Mucosa of stomach (tissue), 1 donor: ENCODE results near the gene HAND2.
A peak's percentile ranks its signal among the peaks of the same experiment; 100 is the strongest.

Experiments
- H3K27me3 ChIP-seq: one replicate; pipeline ENCODE4 v1.7.0; 2013; ENCODE audit warnings: mild to moderate bottlenecking, low read length; ENCODE audit not compliant: control insufficient read depth, insufficient read depth
- H3K36me3 ChIP-seq: one replicate; pipeline ENCODE4 v1.7.0; 2013; ENCODE audit warnings: low read length; ENCODE audit not compliant: control insufficient read depth, insufficient read depth
- H3K4me1 ChIP-seq: one replicate; pipeline ENCODE4 v1.7.0; 2013; ENCODE audit warnings: mild to moderate bottlenecking, low read length; ENCODE audit not compliant: control insufficient read depth, insufficient read depth
- H3K4me3 ChIP-seq: one replicate; pipeline ENCODE4 v1.7.0; 2013; ENCODE audit warnings: low read length
- H3K9ac ChIP-seq: one replicate; pipeline ENCODE4 v1.7.0; 2013; ENCODE audit warnings: mild to moderate bottlenecking, low read length, moderate library complexity
- H3K9me3 ChIP-seq: one replicate; pipeline ENCODE4 v1.7.0; 2013; ENCODE audit warnings: mild to moderate bottlenecking, low read length, moderate library complexity; ENCODE audit not compliant: control insufficient read depth
- donor health status: Pancreatic carcinoma.

The HAND2 gene

GRCh38 chr4:173556398-173557131 is 26.5 kb upstream of the HAND2 start:
- H3K27me3 ChIP-seq, result no peaks in the 10 kb centered on the region
- no peaks in the 10 kb centered on the region for H3K9me3 ChIP-seq
- no peak overlapping the region for H3K9ac ChIP-seq
- H3K4me3 ChIP-seq, result no peak overlapping the region
- no peaks in the 10 kb centered on the region for H3K36me3 ChIP-seq
- H3K4me1 ChIP-seq, result no peaks in the 10 kb centered on the region

GRCh38 chr4:173547889-173548288 is 17.9 kb upstream of the HAND2 start:
- Histone ChIP-seq H3K4me3 (no peak overlapping the region), H3K9ac (no peak overlapping the region), H3K4me1 (no peaks in the 10 kb centered on the region), H3K9me3 (no peaks in the 10 kb centered on the region), H3K36me3 (no peaks in the 10 kb centered on the region), H3K27me3 (peaks cover 20% of the 10 kb centered on the region)

GRCh38 chr4:173546776-173547175 is 16.7 kb upstream of the HAND2 start:
- no peak overlapping the region for H3K9ac ChIP-seq
- no peaks in the 10 kb centered on the region for H3K4me1 ChIP-seq
- H3K36me3 ChIP-seq, result no peaks in the 10 kb centered on the region
- H3K9me3 ChIP-seq, result no peaks in the 10 kb centered on the region
- no peak overlapping the region for H3K4me3 ChIP-seq
- peaks cover 25% of the 10 kb centered on the region for H3K27me3 ChIP-seq

GRCh38 chr4:173545440-173545839 is 15.4 kb upstream of the HAND2 start:
- no peaks in the 10 kb centered on the region for H3K9me3 ChIP-seq
- no peak overlapping the region for H3K9ac ChIP-seq
- no peak overlapping the region for H3K4me3 ChIP-seq
- H3K27me3 ChIP-seq, result peaks cover 35% of the 10 kb centered on the region
- H3K4me1 ChIP-seq, result no peaks in the 10 kb centered on the region
- no peaks in the 10 kb centered on the region for H3K36me3 ChIP-seq

GRCh38 chr4:173543266-173543665 is 13.2 kb upstream of the HAND2 start:
- Histone ChIP-seq H3K4me3 (no peak overlapping the region), H3K9me3 (no peaks in the 10 kb centered on the region), H3K4me1 (no peaks in the 10 kb centered on the region), H3K9ac (no peak overlapping the region), H3K36me3 (no peaks in the 10 kb centered on the region), H3K27me3 (peaks cover 51% of the 10 kb centered on the region)

- H3K27me3 ChIP-seq, result peaks cover 84% of the 10 kb centered on the region
- H3K4me1 ChIP-seq, result no peaks in the 10 kb centered on the region
Observed at GRCh38 chr4:173539986-173540385, 10.0 kb upstream of the HAND2 start.

GRCh38 chr4:173538909-173539445 is 8.9 kb upstream of the HAND2 start:
- H3K4me3 ChIP-seq, result no peak overlapping the region
- H3K36me3 ChIP-seq, result no peaks in the 10 kb centered on the region
- H3K4me1 ChIP-seq, result no peaks in the 10 kb centered on the region
- peaks cover 88% of the 10 kb centered on the region for H3K27me3 ChIP-seq
- H3K9me3 ChIP-seq, result no peaks in the 10 kb centered on the region
- H3K9ac ChIP-seq, result no peak overlapping the region

More at GRCh38 chr4:173539986-173540385, 10.0 kb upstream of the HAND2 start:
- Histone ChIP-seq H3K4me3 (no peak overlapping the region), H3K9me3 (no peaks in the 10 kb centered on the region), H3K9ac (no peak overlapping the region), H3K36me3 (no peaks in the 10 kb centered on the region)

GRCh38 chr4:173538148-173538908 is 8.3 kb upstream of the HAND2 start:
- peaks cover 90% of the 10 kb centered on the region for H3K27me3 ChIP-seq
- no peaks in the 10 kb centered on the region for H3K4me1 ChIP-seq
- H3K9ac ChIP-seq, result peak overlapping the region; percentile 8
- no peak overlapping the region for H3K4me3 ChIP-seq
- no peaks in the 10 kb centered on the region for H3K9me3 ChIP-seq
- no peaks in the 10 kb centered on the region for H3K36me3 ChIP-seq

GRCh38 chr4:173537613-173538147 is 7.7 kb upstream of the HAND2 start:
- Histone ChIP-seq H3K27me3 (peaks cover 92% of the 10 kb centered on the region), H3K4me3 (no peak overlapping the region), H3K9me3 (no peaks in the 10 kb centered on the region), H3K9ac (no peak overlapping the region), H3K36me3 (no peaks in the 10 kb centered on the region), H3K4me1 (no peaks in the 10 kb centered on the region)

GRCh38 chr4:173536808-173537429 is 6.9 kb upstream of the HAND2 start:
- H3K27me3 ChIP-seq, result peaks cover 96% of the 10 kb centered on the region
- H3K4me3 ChIP-seq, result no peak overlapping the region
- H3K4me1 ChIP-seq, result no peaks in the 10 kb centered on the region
- H3K9ac ChIP-seq, result no peak overlapping the region
- no peaks in the 10 kb centered on the region for H3K9me3 ChIP-seq
- H3K36me3 ChIP-seq, result no peaks in the 10 kb centered on the region

GRCh38 chr4:173535957-173536356 is 5.9 kb upstream of the HAND2 start:
- peaks cover 99% of the 10 kb centered on the region for H3K27me3 ChIP-seq
- no peaks in the 10 kb centered on the region for H3K36me3 ChIP-seq
- H3K9me3 ChIP-seq, result no peaks in the 10 kb centered on the region
- no peaks in the 10 kb centered on the region for H3K4me1 ChIP-seq
- no peak overlapping the region for H3K9ac ChIP-seq
- H3K4me3 ChIP-seq, result no peak overlapping the region
